KMS-11 (cell line): Measurements from ENCODE around the gene PKLR.

ENCODE experiments used
- H2AFZ ChIP-seq: fragments of 200-600 bp; sonication (generic); 2 replicates; pipeline ENCODE4 v1.6.1; 2016; ENCODE audit warnings: antibody characterized with exemption, mixed run types, low read depth
- H3K27ac ChIP-seq: fragments of 200-600 bp; sonication (generic); 2 replicates; pipeline ENCODE4 v1.6.1; 2016; ENCODE audit warnings: mild to moderate bottlenecking, mixed run types
- H3K27me3 ChIP-seq: fragments of 200-600 bp; sonication (generic); 2 replicates; pipeline ENCODE4 v1.6.1; 2017; ENCODE audit warnings: mild to moderate bottlenecking, low read depth, mixed run types, moderate library complexity; ENCODE audit not compliant: insufficient read depth
- H3K36me3 ChIP-seq: fragments of 200-600 bp; sonication (generic); 2 replicates; pipeline ENCODE4 v1.6.1; 2017; ENCODE audit warnings: mild to moderate bottlenecking, mixed run types; ENCODE audit not compliant: insufficient read depth
- H3K4me1 ChIP-seq: fragments of 200-600 bp; sonication (generic); 2 replicates; pipeline ENCODE4 v1.6.1; 2016; ENCODE audit warnings: mild to moderate bottlenecking, low read depth, mixed run types; ENCODE audit not compliant: poor library complexity, severe bottlenecking
- H3K4me2 ChIP-seq: fragments of 200-600 bp; sonication (generic); 2 replicates; pipeline ENCODE4 v1.7.0; 2016; ENCODE audit warnings: mild to moderate bottlenecking, mixed run types
- H3K4me3 ChIP-seq: fragments of 200-600 bp; sonication (generic); IDR thresholded peaks from 2 replicates; pipeline ENCODE4 v1.6.1; 2017; ENCODE audit warnings: low read depth, low read length, mixed read lengths; ENCODE audit not compliant: insufficient read depth
- H3K79me2 ChIP-seq: fragments of 200-600 bp; sonication (generic); 2 replicates; pipeline ENCODE4 v1.6.1; 2016; ENCODE audit warnings: low read depth, mixed run types; ENCODE audit not compliant: insufficient read depth
- H3K9ac ChIP-seq: fragments of 200-600 bp; sonication (generic); 2 replicates; pipeline ENCODE4 v1.6.1; 2016; ENCODE audit warnings: mild to moderate bottlenecking, mixed run types
- H4K20me1 ChIP-seq: fragments of 200-600 bp; sonication (generic); 2 replicates; pipeline ENCODE4 v1.6.1; 2016; ENCODE audit warnings: mild to moderate bottlenecking, mixed run types; ENCODE audit not compliant: insufficient read depth
- TF ChIP-seq, protein P1 (sequence below): fragments of 200-600 bp; sonication (generic); conservative IDR thresholded peaks from 2 replicates; pipeline ENCODE4 v1.6.1; 2017; ENCODE audit warnings: low read depth, mild to moderate bottlenecking, antibody characterized with exemption, low read length, moderate library complexity, mixed read lengths

PKLR gene

DNA sequence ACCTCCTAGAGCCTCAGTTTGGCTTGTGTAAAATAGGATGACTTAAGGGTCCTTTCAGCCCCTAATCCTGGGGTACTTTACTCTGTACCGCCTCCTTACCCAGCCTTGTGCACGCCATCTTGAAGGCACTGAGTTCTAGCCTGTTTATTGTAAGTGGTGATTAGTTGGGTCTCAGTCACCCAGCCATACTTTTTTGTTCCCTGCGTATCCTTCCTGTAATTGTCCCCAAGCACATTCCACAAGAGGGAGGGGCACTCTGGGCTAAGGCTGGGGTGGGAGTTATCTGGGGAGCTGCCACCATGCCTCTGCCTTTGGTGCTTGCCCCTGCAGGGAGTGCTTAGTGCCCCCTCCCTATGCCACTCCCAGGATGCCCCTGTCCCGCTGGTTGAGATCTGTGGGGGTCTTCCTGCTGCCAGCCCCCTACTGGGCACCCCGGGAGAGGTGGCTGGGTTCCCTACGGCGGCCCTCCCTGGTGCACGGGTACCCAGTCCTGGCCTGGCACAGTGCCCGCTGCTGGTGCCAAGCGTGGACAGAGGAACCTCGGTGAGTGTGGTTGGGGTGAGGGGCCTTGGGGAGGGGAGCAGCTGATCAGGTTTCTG lies 8.3 kb upstream of the PKLR start:
- H3K27ac ChIP-seq: peak overlapping the region; percentile 62
- H2AFZ ChIP-seq: peak overlapping the region; percentile 57

DNA sequence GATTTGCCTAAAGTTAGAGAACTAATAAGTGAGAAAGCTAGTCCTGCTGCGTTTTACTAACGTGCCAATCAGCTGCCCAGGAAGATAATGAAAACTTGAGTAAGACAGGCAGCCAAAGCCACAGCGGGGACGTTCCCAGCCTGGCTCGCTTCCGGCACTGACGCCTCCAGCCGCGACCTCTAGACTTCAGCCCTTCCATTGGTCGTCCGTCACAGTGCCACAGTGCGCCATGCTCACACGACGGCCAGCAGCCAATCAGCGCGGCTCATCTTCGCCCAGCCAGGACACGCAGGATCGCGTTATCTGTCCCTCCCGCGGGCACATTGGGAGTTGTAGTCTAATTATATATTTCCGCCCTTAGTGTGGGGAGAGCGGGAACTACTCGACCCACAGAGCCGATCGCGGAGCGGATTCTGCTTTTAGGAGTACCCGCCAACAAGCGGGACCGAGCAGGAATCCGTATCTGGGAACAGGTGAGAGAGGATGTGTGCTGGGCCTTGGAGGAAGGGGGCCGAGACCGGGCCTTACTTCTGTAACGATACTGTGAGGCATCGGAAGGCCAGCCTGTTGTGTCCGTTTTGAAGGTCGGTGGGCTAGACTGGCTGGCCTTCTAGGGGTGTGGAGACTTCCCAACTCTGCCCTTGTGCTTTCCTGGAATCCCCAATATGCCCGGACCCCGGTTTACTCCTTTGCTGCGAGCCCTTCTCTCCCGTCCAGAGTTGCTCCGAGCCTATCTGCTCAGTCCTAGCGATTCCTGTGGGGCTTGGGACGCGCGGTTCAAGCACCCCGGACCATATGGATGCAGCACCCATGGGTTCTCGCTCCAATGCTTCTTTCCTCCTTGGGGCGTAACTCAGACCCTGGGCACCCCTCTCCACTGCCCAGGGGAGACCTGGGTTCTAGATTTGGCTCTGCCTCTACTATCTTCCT lies 7.5 kb upstream of the PKLR start, which contains the start of gene FDPS:
Gene FDPS (plus strand): TSS at position 374 of the 930 bp plus-strand sequence. CDS start 924 bp downstream, outside the sequence.
- TF ChIP-seq, protein P1, sequence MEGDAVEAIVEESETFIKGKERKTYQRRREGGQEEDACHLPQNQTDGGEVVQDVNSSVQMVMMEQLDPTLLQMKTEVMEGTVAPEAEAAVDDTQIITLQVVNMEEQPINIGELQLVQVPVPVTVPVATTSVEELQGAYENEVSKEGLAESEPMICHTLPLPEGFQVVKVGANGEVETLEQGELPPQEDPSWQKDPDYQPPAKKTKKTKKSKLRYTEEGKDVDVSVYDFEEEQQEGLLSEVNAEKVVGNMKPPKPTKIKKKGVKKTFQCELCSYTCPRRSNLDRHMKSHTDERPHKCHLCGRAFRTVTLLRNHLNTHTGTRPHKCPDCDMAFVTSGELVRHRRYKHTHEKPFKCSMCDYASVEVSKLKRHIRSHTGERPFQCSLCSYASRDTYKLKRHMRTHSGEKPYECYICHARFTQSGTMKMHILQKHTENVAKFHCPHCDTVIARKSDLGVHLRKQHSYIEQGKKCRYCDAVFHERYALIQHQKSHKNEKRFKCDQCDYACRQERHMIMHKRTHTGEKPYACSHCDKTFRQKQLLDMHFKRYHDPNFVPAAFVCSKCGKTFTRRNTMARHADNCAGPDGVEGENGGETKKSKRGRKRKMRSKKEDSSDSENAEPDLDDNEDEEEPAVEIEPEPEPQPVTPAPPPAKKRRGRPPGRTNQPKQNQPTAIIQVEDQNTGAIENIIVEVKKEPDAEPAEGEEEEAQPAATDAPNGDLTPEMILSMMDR: no peak
- Histone ChIP-seq H3K27me3 (no peaks in the 10 kb centered on the region), H3K79me2 (peaks cover 38% of the 10 kb centered on the region), H3K4me3 (peak within 1 kb of the TSS; percentile 97), H3K4me1 (peaks cover 23% of the 10 kb centered on the region), H3K36me3 (peaks cover 6% of the 10 kb centered on the region; the same call in 1 of the 2 replicates), H4K20me1 (no peaks in the 10 kb centered on the region), H2AFZ (peak within 1 kb of the TSS; percentile 57), H3K9ac (peak within 1 kb of the TSS; percentile 83), H3K4me2 (peak within 1 kb of the TSS; percentile 76), H3K27ac (peak within 1 kb of the TSS; percentile 62)

More for the DNA sequence above, 8.3 kb upstream of the PKLR start:
- H3K27me3 ChIP-seq: no peaks in the 10 kb centered on the region
- peaks cover 23% of the 10 kb centered on the region for H3K4me1 ChIP-seq
- peaks cover 38% of the 10 kb centered on the region for H3K79me2 ChIP-seq
- peak overlapping the region; percentile 83 for H3K9ac ChIP-seq
- peak overlapping the region; percentile 76 for H3K4me2 ChIP-seq
- TF ChIP-seq, protein P1: no peak
- H3K36me3 ChIP-seq: peaks cover 6% of the 10 kb centered on the region; the same call in 1 of the 2 replicates
- H3K4me3 ChIP-seq: peak overlapping the region; percentile 97
- H4K20me1 ChIP-seq: no peaks in the 10 kb centered on the region

DNA sequence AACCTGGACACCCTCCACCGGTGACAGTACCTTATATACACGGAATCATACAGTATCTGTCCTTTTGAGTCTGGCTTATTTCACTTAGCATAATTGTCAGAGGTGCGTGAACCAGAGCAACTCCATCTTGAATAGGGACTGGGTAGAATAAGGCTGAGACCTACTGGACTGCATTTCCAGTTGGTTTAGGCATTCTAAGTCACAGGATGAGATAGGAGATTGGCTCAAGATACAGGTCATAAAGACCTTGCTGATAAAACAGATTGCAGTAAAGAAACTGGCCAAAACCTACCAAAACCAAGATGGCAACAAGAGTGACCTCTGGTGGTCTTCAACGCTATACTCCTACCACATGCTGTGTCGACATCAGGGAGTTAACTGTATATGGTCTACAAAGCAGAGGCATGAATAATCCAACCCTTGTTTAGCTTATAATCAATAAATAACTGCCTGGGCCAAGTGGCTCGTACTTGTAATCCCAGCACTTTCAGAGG lies 6.1 kb upstream of the PKLR start:
- H2AFZ ChIP-seq: no peak overlapping the region
- H3K27ac ChIP-seq: no peak overlapping the region; the same call in 1 of the 2 replicates
- H3K79me2 ChIP-seq: peaks cover 31% of the 10 kb centered on the region
- no peaks in the 10 kb centered on the region for H4K20me1 ChIP-seq
- TF ChIP-seq, protein P1: peak; percentile 48; the same call in 1 of the 2 replicates
- H3K4me1 ChIP-seq: peaks cover 23% of the 10 kb centered on the region
- no peaks in the 10 kb centered on the region for H3K27me3 ChIP-seq
- no peak overlapping the region for H3K9ac ChIP-seq
- H3K4me3 ChIP-seq: no peak overlapping the region
- peak overlapping the region; percentile 44; the same call in 1 of the 2 replicates for H3K4me2 ChIP-seq
- 0 out of 2 replicates have a peak, but pooled peaks cover 3% of the 10 kb centered on the region for H3K36me3 ChIP-seq

DNA sequence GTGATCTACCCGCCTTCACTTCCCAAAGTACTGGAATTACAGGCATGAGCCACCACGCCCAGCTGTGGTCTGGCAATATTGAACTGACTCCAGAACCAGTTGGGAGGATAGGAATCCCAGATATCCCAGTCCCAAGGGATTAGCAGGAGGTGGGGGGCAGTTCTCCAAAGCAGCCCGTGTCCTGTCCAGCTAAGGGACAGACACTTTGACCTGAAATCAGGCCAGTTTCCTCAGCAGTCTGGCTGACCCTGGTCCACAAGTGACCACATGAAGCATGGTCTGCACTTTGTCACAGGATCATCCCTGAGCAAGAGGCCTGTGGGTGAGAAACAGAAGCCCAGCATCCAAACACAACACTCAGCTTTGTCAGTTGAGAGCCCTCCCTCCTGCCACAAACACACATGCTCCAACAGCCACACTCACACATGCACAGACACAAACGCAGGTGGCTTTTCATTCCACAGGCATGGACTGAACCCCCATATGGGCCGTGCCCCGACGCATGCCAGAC lies 4.7 kb upstream of the PKLR start:
- no peaks in the 10 kb centered on the region for H4K20me1 ChIP-seq
- H3K79me2 ChIP-seq: peaks cover 23% of the 10 kb centered on the region
- no peak overlapping the region for H3K9ac ChIP-seq
- H3K36me3 ChIP-seq: 0 out of 2 replicates have a peak, but pooled peaks cover 3% of the 10 kb centered on the region
- no peak overlapping the region for H3K4me2 ChIP-seq
- H2AFZ ChIP-seq: no peak overlapping the region
- H3K27me3 ChIP-seq: no peaks in the 10 kb centered on the region
- no peak overlapping the region for H3K4me3 ChIP-seq
- peaks cover 23% of the 10 kb centered on the region for H3K4me1 ChIP-seq
- TF ChIP-seq, protein P1: no peak
- no peak overlapping the region for H3K27ac ChIP-seq
